Activated T-helper 1 cell treated with anti-CD3 and anti-CD28 coated beads, Interleukin-12 subunit alpha, Interleukin-12 subunit beta, Interleukin-2, Interleukin-4 antibody, amounts not matched to agents 30 ng/mL and 10 ng/mL and 1 ng/mL, durations not matched to agents 14 hours and 24 hours and 36 hours (primary cell): ENCODE results near the gene EDN1. TPM values are rescaled to one million over a fixed set of nuclear protein-coding genes. Genes with fewer than 3 reads are reported as not detected.

Source experiments
- DNase-seq: peaks from one replicate; pipeline ENCODE4 v3.0.0; 2021; ENCODE audit warnings: low spot score
- H3K27ac Mint-ChIP-seq: one replicate; pipeline ENCODE4 v1.8.0; 2021; ENCODE audit warnings: mild to moderate bottlenecking, mixed read lengths
- H3K27me3 Mint-ChIP-seq: one replicate; pipeline ENCODE4 v1.8.0; 2022; ENCODE audit warnings: mild to moderate bottlenecking, moderate library complexity, mixed read lengths; ENCODE audit not compliant: insufficient read depth
- H3K36me3 Mint-ChIP-seq: one replicate; pipeline ENCODE4 v1.8.0; 2021; ENCODE audit warnings: low read depth, mixed read lengths
- H3K4me1 Mint-ChIP-seq: one replicate; pipeline ENCODE4 v1.8.0; 2021; ENCODE audit warnings: low read depth, mixed read lengths
- H3K4me3 Mint-ChIP-seq: one replicate; pipeline ENCODE4 v1.8.0; 2021; ENCODE audit warnings: mild to moderate bottlenecking, moderate library complexity, mixed read lengths
- H3K9me3 Mint-ChIP-seq: one replicate; pipeline ENCODE4 v1.8.0; 2021; ENCODE audit warnings: mixed read lengths
- intact Hi-C: fragments of 100-400 bp; cut with micrococcal nuclease; formaldehyde crosslinking; loops from one replicate; pipeline ENCODE4 v1.15.1; 2024
- total RNA-seq: library from RNA; stranded (reverse); gene quantifications from 2 replicates; pipeline ENCODE4 v1.2.3, GENCODE V29; 2022

The EDN1 gene
- 0.12 and 0.36 TPM in 2 replicates for total RNA-seq

DNA sequence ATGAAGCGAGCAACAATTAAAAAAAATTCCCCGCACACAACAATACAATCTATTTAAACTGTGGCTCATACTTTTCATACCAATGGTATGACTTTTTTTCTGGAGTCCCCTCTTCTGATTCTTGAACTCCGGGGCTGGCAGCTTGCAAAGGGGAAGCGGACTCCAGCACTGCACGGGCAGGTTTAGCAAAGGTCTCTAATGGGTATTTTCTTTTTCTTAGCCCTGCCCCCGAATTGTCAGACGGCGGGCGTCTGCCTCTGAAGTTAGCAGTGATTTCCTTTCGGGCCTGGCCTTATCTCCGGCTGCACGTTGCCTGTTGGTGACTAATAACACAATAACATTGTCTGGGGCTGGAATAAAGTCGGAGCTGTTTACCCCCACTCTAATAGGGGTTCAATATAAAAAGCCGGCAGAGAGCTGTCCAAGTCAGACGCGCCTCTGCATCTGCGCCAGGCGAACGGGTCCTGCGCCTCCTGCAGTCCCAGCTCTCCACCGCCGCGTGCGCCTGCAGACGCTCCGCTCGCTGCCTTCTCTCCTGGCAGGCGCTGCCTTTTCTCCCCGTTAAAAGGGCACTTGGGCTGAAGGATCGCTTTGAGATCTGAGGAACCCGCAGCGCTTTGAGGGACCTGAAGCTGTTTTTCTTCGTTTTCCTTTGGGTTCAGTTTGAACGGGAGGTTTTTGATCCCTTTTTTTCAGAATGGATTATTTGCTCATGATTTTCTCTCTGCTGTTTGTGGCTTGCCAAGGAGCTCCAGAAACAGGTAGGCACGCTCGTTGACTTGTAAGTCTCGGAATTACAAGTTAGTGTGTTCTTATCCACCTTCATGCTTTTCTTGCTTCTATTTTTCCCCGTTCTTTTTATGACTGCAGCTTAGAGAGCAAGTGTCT, at the start of gene EDN1:
EDN1 (plus strand) TSS at position 429 of the 888 bp plus-strand sequence; CDS start at position 698, 269 bp downstream.
- Mint-ChIP-seq H3K27ac (no peak within 1 kb of the TSS), H3K4me1 (peaks cover 18% of the 10 kb centered on the region)

DNA sequence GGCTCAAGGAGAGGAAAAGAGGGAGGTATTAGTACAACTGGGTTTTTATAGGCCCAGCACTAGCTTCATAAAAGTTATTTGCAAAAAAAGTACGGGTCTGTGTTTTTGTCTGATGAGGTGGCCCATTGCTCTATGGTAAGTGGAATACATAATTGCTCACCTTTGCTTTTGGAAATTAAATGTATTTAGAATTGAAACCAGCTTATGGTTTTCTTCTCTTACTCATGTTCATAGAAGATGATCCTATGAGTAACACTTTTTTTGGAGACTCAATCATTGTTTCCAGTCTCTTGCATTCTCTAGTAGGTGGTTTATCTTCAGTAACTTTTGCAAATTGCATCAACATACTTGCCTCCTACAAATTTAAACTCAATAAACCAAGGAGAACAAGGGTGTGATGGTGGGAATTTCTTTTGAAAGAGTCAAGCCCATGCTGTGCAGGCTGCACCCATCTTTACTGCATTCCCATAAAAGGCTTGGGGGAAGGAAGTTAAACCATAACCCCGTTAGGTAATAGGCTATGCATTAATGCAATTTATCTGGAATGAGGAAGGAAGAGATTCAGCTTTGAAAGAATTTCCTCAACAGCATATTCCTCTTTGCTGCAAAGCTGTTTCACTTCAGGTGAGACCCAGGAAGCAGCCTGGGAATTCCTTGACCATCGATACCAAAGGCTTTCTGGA, 48.5 kb upstream of the EDN1 start:
- Mint-ChIP-seq H3K4me3 (no peak overlapping the region), H3K27ac (peak overlapping the region; percentile 31), H3K36me3 (no peaks in the 10 kb centered on the region), H3K27me3 (peaks cover 6% of the 10 kb centered on the region), H3K4me1 (peaks cover 21% of the 10 kb centered on the region), H3K9me3 (peaks cover 5% of the 10 kb centered on the region)
- intact Hi-C loops, result loop anchor here (1.0 to 2.0 kb wide), 6 partner anchors 8 to 1403 kb away; partner anchors contain the start of gene MAK
- no peak for DNase-seq

More for the DNA sequence above, at the start of gene EDN1:
- DNase-seq, result peak; percentile 50
- Mint-ChIP-seq H3K4me3 (peak within 1 kb of the TSS; percentile 81), H3K9me3 (no peaks in the 10 kb centered on the region), H3K36me3 (no peaks in the 10 kb centered on the region), H3K27me3 (peaks cover 34% of the 10 kb centered on the region)
- intact Hi-C loops, result loop anchor here (1.0 to 2.0 kb wide), 8 partner anchors 49 to 705 kb away; partner anchors contain the start of gene HIVEP1

- Mint-ChIP-seq H3K4me1 (peaks cover 18% of the 10 kb centered on the region), H3K27ac (no peak overlapping the region), H3K4me3 (no peak overlapping the region), H3K27me3 (peaks cover 6% of the 10 kb centered on the region), H3K36me3 (no peaks in the 10 kb centered on the region), H3K9me3 (peaks cover 4% of the 10 kb centered on the region)
- no peak for DNase-seq
- intact Hi-C loops, result no loop called here
Observed at GRCh38 chr6:12243169-12243568, 47.0 kb upstream of the EDN1 start.

- Mint-ChIP-seq H3K4me3 (no peak overlapping the region), H3K36me3 (no peaks in the 10 kb centered on the region), H3K27me3 (peaks cover 7% of the 10 kb centered on the region), H3K9me3 (no peaks in the 10 kb centered on the region), H3K27ac (no peak overlapping the region), H3K4me1 (peaks cover 8% of the 10 kb centered on the region)
- no peak for DNase-seq
- intact Hi-C loops, result no loop called here
Observed at GRCh38 chr6:12245360-12245759, 44.8 kb upstream of the EDN1 start.

DNA sequence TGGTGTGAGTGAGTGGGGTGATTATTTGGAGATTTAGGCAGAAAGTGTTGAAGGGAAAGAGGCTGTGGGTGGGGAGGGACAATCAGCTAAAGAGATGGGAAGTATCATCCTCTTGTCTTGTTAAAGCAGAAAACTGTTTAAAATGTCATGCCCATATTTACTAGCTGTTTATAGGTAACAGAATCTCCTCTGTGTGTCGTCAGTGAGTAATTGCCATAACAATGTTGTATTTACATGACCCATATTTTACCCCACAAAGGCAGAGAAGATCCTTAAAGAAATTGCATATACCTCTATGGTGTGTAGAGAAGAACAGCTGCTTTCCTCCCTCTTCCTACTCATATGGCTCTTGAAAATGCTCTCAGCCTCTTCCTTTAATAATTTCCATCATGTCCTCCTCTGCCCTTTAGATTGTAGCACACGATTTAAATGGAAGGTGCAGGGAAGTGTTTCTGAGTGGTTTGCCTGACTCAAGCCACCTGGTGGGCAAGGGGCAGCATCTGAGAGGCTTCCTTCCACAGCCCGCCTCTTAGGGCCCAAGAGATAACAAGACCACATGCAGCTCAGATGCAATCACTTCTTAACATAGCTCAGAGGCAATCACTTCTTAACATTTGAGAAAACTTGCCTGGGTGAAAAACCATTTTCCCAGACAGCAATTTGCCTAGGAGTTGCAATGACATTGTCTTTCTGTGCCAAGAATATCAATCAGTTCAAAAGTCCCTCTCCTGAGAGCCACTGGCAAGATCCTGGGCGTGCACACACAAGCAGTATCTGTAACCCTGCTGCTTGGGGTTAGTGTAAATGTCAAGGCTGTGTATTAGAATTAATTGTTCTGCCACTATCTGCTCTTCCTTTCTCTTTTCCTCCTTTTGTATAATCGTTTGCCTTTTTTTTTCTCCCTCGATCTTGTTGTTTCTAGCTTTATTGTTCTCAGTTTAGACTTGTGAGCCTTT, 44.1 kb upstream of the EDN1 start:
- H3K27me3 Mint-ChIP-seq, result peaks cover 8% of the 10 kb centered on the region
- no peak for DNase-seq
- no peaks in the 10 kb centered on the region for H3K36me3 Mint-ChIP-seq
- H3K9me3 Mint-ChIP-seq, result no peaks in the 10 kb centered on the region
- intact Hi-C loops, result no loop called here
- peaks cover 8% of the 10 kb centered on the region for H3K4me1 Mint-ChIP-seq
- H3K4me3 Mint-ChIP-seq, result no peak overlapping the region
- no peak overlapping the region for H3K27ac Mint-ChIP-seq

GRCh38 chr6:12246900-12247299, 43.3 kb upstream of the EDN1 start:
- DNase-seq, result no peak
- intact Hi-C loops, result no loop called here
- Mint-ChIP-seq H3K27me3 (peaks cover 12% of the 10 kb centered on the region), H3K36me3 (no peaks in the 10 kb centered on the region), H3K4me1 (peaks cover under 1% of the 10 kb centered on the region), H3K4me3 (no peak overlapping the region), H3K27ac (no peak overlapping the region), H3K9me3 (no peaks in the 10 kb centered on the region)

DNA sequence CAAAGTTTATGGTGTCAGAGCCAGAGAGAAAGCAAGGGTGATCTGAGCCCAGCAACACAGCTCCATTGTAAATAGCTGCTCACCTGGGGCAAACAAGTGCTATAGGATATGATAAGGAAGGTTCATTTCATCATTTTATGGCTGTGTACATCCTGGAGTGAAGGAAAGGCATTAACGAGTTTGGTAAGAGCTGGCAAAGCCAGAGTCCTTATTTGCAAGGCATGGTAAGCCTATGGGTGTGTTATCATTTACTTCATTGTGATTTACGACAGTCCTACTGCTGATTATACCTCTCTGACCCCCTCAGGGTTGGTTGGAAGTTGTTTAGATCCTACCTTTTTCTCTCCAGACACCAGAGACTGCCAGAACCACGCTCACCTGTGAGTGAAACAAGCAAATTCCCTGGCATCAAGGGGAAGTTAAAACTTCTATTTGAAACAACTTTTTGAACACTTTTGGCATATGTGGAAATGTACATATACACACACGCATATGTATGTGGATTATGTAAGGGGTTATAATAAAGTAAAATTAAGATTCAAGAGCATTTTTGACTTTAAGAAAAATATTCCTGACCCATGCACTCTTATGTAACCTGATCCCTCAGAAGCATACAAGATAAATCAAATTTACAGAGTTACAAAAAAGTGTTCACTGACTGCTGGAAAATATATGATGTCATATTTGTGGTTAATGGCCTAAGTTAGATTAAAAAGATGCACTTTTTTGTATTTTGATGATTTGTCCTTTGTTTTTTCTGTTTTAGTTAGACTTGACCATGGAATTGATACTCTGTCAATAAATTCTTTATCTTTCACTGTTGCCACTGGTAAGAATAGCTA, 40.4 kb upstream of the EDN1 start:
- Mint-ChIP-seq H3K4me1 (no peaks in the 10 kb centered on the region), H3K9me3 (no peaks in the 10 kb centered on the region), H3K27ac (no peak overlapping the region), H3K36me3 (no peaks in the 10 kb centered on the region), H3K27me3 (peaks cover 25% of the 10 kb centered on the region), H3K4me3 (no peak overlapping the region)
- intact Hi-C loops, result no loop called here
- no peak for DNase-seq

DNA sequence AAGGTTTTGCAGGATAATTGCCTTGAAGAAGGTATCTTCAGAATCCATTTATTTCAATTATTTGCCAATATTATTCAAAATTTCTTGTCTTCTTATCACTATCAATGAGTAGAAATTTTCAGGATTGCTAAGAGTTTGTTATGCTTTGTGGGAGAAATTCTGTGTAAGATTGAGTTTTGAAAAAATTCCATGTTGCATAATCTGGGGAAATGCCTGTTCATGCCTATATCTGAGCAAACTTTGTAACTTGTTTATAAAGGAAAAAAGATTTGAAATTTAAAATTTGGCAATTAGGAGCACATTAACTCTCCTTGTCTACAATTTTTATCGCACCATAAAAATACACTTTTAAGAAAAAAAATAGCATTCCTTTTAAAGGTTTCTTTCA, 39.8 kb upstream of the EDN1 start:
- intact Hi-C loops, result no loop called here
- peaks cover 29% of the 10 kb centered on the region for H3K27me3 Mint-ChIP-seq
- no peak overlapping the region for H3K4me3 Mint-ChIP-seq
- no peaks in the 10 kb centered on the region for H3K36me3 Mint-ChIP-seq
- DNase-seq, result no peak
- no peaks in the 10 kb centered on the region for H3K4me1 Mint-ChIP-seq
- no peaks in the 10 kb centered on the region for H3K9me3 Mint-ChIP-seq
- no peak overlapping the region for H3K27ac Mint-ChIP-seq

- no peaks in the 10 kb centered on the region for H3K4me1 Mint-ChIP-seq
Observed at GRCh38 chr6:12254210-12254609, 36.0 kb upstream of the EDN1 start.

DNA sequence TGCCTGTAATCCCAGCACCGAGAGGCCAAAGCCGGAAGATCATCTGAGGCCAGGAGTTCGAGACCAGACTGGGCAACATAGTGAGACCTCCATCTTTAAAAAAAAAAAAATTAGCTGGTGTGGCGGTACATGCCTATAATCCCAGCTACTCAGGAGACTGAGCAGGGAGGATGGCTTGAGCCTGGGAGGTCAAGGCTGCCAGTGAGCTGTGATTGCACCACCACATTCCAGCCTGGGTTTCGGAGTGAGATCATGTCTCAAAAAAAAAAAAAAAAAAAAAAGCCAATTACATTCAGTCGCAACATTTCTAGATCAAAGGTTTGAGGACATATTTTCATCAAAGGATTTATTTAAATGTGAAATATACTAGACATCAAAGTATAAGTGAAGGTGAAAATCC, 32.0 kb upstream of the EDN1 start:
- Mint-ChIP-seq H3K27ac (no peak overlapping the region), H3K4me3 (no peak overlapping the region), H3K27me3 (peaks cover 24% of the 10 kb centered on the region), H3K36me3 (no peaks in the 10 kb centered on the region), H3K9me3 (no peaks in the 10 kb centered on the region), H3K4me1 (no peaks in the 10 kb centered on the region)
- intact Hi-C loops, result no loop called here
- no peak for DNase-seq

More at GRCh38 chr6:12254210-12254609, 36.0 kb upstream of the EDN1 start:
- no peaks in the 10 kb centered on the region for H3K36me3 Mint-ChIP-seq
- H3K9me3 Mint-ChIP-seq, result no peaks in the 10 kb centered on the region
- peaks cover 34% of the 10 kb centered on the region for H3K27me3 Mint-ChIP-seq
- no peak for DNase-seq
- H3K4me3 Mint-ChIP-seq, result no peak overlapping the region
- H3K27ac Mint-ChIP-seq, result no peak overlapping the region
- intact Hi-C loops, result no loop called here

- intact Hi-C loops, result no loop called here
- Mint-ChIP-seq H3K27me3 (peaks cover 25% of the 10 kb centered on the region), H3K4me1 (no peaks in the 10 kb centered on the region), H3K27ac (no peak overlapping the region), H3K36me3 (no peaks in the 10 kb centered on the region), H3K4me3 (no peak overlapping the region), H3K9me3 (peaks cover 4% of the 10 kb centered on the region)
- DNase-seq, result no peak
Observed at GRCh38 chr6:12258591-12259075, 31.5 kb upstream of the EDN1 start.
